Right cardiac atrium (tissue), 5 donors: ENCODE data around the gene TCP11. TPM values are rescaled to one million over a fixed set of nuclear protein-coding genes. Genes with fewer than 3 reads are reported as not detected.

ENCODE experiments used
- ATAC-seq, 2 donors: fragments of 200-7000 bp; cut with Tn5 transposase; one replicate each; pipeline versions ENCODE4 v1.8.0 to v1.9.1; 2020; ENCODE audit warnings: moderate library complexity in 2 of 2, mild to moderate bottlenecking in 1 of 2
- DNase-seq, 3 donors: peaks; one replicate each; pipeline ENCODE4 v3.0.0-alpha.2; 2020
- H3K27ac ChIP-seq: one replicate; pipeline ENCODE4 v1.5.1; 2013; ENCODE audit warnings: mild to moderate bottlenecking, low read length, control low read depth, moderate library complexity
- H3K27me3 ChIP-seq: one replicate; pipeline ENCODE4 v1.6.1; 2013; ENCODE audit not compliant: control insufficient read depth, insufficient read depth
- H3K4me1 ChIP-seq: one replicate; pipeline ENCODE4 v1.6.1; 2013; ENCODE audit warnings: low read length; ENCODE audit not compliant: control insufficient read depth, insufficient read depth
- H3K4me3 ChIP-seq: one replicate; pipeline ENCODE4 v1.5.1; 2013; ENCODE audit warnings: low read length, control low read depth
- H3K9me3 ChIP-seq: one replicate; pipeline ENCODE4 v1.6.1; 2013; ENCODE audit warnings: low read length; ENCODE audit not compliant: control insufficient read depth
- WGBS: extraction: QIAGEN DNeasy Blood & Tissue Kit; methylation state at CpG from one replicate; pipeline ENCODE4 v1.1.7; 2013; 5-methylcytosine and 5-hydroxymethylcytosine counted together
- intact Hi-C, 4 donors: fragments of 100-400 bp; cut with DNase I; formaldehyde crosslinking; loops; one replicate each; pipeline versions ENCODE4 v1.11.0 to v1.14.0; 2022 to 2023
- polyA plus RNA-seq: library from polyadenylated mRNA; stranded (reverse); fragments of 200-250 nt; gene quantifications from one replicate; pipeline ENCODE4 v1.2.3, GENCODE V29; 2013
- total RNA-seq, 4 donors: library from RNA; stranded (reverse); fragmentation: NEBNext Ultra II Directional; extraction: Animal tissue kit (Norgen Biotek cat#: 25700); gene quantifications; one replicate each; pipeline ENCODE4 v1.2.1, GENCODE V29; 2021
- donor health status: healthy with polysubstance abuse.
- donor health status: DM: no; HTN: yes; CAD: no.
- donor health status: DM: no; HTN: no; CAD: no.
- donor health status: DM: no; HTN: yes; CAD: no; lungs with severe emphysema.
- donor health status: DM: yes; HTN: yes; CAD: no.

TCP11 gene
- total and polyA plus RNA-seq, 5 donors: 0.07 TPM; not detected in 4

- ATAC-seq: no peak
Measured at GRCh38 chr6:35173044-35173426, 31.9 kb upstream of the TCP11 start.

DNA sequence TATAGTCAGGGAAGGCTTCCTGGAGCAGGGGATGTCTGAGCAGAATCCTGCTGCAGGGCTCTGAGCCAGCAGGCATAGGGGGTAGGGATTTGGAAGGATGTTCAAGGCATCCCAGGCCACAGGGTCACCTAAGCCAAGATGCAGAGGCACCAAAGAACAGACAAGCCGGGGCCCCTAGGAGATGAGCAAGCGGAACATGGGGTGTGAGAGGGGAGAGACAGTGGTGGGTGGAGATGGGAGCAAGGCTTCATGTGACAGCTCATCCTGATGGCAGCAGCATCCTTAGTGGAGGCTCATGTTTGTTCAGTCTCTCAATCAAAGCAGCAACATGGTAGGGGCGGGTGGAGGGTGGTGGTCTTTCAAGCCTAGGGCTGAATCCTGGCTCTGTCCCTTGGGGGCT lies 29.8 kb upstream of the TCP11 start:
- ATAC-seq: no peak
- WGBS: 94% methylated on average over 3 of the region's 3 CpGs
- intact Hi-C loops: no loop called here
- no peak for DNase-seq
- Histone ChIP-seq H3K27me3 (no peaks in the 10 kb centered on the region), H3K4me1 (peaks cover 4% of the 10 kb centered on the region), H3K9me3 (no peaks in the 10 kb centered on the region), H3K4me3 (no peak overlapping the region), H3K27ac (no peak overlapping the region)

More at GRCh38 chr6:35173044-35173426, 31.9 kb upstream of the TCP11 start:
- no peak for DNase-seq
- H3K4me1 ChIP-seq: peaks cover 4% of the 10 kb centered on the region
- no peak overlapping the region for H3K27ac ChIP-seq
- H3K9me3 ChIP-seq: no peaks in the 10 kb centered on the region
- intact Hi-C loops: no loop called here
- H3K27me3 ChIP-seq: no peaks in the 10 kb centered on the region
- H3K4me3 ChIP-seq: no peak overlapping the region
- WGBS: 75% methylated on average over 5 of the region's 5 CpGs

GRCh38 chr6:35170166-35170565 lies 29.0 kb upstream of the TCP11 start:
- ATAC-seq: no peak
- Histone ChIP-seq H3K4me3 (no peak overlapping the region), H3K27me3 (no peaks in the 10 kb centered on the region), H3K27ac (no peak overlapping the region), H3K4me1 (peaks cover 4% of the 10 kb centered on the region), H3K9me3 (no peaks in the 10 kb centered on the region)
- intact Hi-C loops: no loop called here
- 78% methylated on average over 1 of the region's 1 CpG for WGBS
- DNase-seq: no peak

DNA sequence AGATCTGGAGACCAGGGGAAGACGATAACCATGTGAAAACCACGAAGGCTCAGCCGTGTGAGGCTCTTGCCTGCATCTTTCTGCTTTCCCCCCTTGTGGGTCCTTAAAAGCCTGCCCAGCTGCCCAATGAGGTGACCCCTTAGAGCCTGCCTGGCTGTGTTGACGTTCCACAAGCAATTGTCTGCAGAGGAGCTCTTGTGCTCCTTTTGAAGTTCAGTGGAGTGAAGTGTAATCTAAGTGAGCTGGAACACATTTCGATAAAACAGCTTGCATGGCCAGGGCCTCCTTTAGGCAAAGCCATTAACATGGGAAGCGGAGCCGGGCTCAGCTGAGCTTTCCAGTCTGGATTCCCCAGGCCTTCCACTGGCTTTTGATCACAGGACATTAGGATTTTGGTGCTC lies 27.3 kb upstream of the TCP11 start:
- WGBS: 56% methylated on average over 7 of the region's 7 CpGs
- intact Hi-C loops: no loop called here

DNA sequence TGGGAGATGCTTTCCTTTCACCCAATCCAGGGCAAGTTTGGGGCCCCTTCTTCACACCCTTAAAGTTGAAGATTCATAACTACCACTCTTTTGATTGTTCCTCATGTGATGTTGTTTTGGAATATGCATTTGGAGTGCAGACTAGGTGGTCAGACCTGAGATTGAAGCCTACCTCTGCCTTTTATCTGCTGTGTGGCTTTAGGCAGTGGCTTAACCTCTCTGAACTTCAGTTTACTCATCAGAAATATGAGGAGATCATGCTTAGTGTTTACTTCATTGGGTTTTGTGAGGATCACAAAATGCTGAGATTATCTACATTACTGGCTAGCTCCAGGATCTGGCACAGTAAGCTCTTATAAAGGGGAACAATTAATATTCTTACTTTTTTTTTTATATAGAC lies 26.4 kb upstream of the TCP11 start:
- DNase-seq: no peak
- Histone ChIP-seq H3K4me3 (no peak overlapping the region), H3K27me3 (no peaks in the 10 kb centered on the region), H3K9me3 (no peaks in the 10 kb centered on the region), H3K4me1 (peaks cover 4% of the 10 kb centered on the region), H3K27ac (no peak overlapping the region)
- intact Hi-C loops: no loop called here
- ATAC-seq: no peak

More for the DNA sequence above, 27.3 kb upstream of the TCP11 start:
- H3K4me3 ChIP-seq: no peak overlapping the region
- DNase-seq (no peak), ATAC-seq (no peak)
- no peaks in the 10 kb centered on the region for H3K9me3 ChIP-seq
- peaks cover 4% of the 10 kb centered on the region for H3K4me1 ChIP-seq
- H3K27ac ChIP-seq: no peak overlapping the region
- no peaks in the 10 kb centered on the region for H3K27me3 ChIP-seq

DNA sequence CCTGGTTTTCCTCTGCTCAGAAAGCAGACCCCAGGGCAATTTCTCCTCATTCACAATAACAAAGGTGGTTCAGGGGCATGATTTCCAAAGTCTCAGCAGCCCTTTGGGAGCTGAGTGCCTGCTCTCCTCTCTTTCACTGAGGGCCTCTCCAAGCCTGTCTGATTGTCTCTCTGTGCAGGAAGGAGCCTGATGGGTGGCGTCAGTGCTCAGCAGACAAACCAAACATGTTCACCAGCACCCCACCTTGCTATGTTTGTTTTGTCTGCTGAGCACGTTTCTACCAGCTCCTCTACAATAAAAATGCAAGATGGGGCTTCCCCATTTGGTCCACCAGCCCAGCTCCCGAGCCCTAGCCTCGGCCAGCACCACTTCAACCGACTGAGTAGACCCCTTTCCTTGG lies 25.4 kb upstream of the TCP11 start:
- Histone ChIP-seq H3K9me3 (no peaks in the 10 kb centered on the region), H3K4me3 (no peak overlapping the region), H3K27ac (no peak overlapping the region), H3K4me1 (peaks cover 4% of the 10 kb centered on the region), H3K27me3 (no peaks in the 10 kb centered on the region)
- ATAC-seq: no peak
- no peak for DNase-seq
- intact Hi-C loops: no loop called here
- 83% methylated on average over 5 of the region's 5 CpGs for WGBS

DNA sequence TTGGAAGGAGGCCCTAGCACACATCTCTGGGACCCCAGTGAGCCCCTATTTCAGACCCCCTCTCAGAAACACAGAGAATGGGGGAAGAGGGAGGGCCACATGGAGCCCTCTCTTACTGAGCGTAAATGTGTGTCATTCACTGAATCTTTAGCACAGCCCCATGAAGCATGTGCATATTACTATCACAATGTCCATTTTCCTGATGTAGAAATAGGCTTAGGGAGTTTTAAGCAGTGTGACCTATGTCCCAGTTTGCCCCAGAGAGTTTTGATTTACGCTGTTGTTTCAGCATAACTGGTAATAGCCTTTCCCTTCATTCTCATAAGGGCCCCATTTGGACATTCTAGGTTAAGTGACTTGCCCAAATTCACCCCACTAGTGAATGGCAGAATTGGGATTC lies 25.0 kb upstream of the TCP11 start:
- H3K27ac ChIP-seq: no peak overlapping the region
- H3K4me1 ChIP-seq: peaks cover 4% of the 10 kb centered on the region
- intact Hi-C loops: no loop called here
- H3K9me3 ChIP-seq: no peaks in the 10 kb centered on the region
- no peaks in the 10 kb centered on the region for H3K27me3 ChIP-seq
- DNase-seq (no peak), ATAC-seq (no peak)
- 93% methylated on average over 2 of the region's 2 CpGs for WGBS
- H3K4me3 ChIP-seq: no peak overlapping the region

- no peak overlapping the region for H3K4me3 ChIP-seq
- intact Hi-C loops: no loop called here
- no peak overlapping the region for H3K27ac ChIP-seq
- no peaks in the 10 kb centered on the region for H3K27me3 ChIP-seq
- ATAC-seq (no peak), DNase-seq (no peak)
- H3K9me3 ChIP-seq: no peaks in the 10 kb centered on the region
- peaks cover 4% of the 10 kb centered on the region for H3K4me1 ChIP-seq
- 82% methylated on average over 2 of the region's 2 CpGs for WGBS
Measured at GRCh38 chr6:35165630-35166071, 24.5 kb upstream of the TCP11 start.

DNA sequence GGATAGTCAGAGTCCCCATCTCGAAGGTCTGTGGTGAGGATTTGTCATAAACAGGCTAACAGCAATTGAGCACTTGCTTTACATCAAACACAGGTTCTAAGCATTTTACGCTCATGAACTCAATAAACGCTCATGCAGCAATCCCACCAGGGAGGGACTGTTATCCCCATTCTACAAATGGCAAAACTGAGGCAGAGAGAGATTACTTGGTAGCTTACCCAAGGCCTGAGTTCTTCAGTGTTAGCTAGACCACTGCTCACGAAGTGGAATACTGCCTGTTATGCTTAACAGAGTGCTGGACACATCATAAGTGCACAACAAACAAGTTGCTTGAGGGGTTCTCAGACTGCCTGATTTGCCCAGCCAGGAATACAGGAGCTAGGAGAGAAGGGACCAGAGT lies 23.7 kb upstream of the TCP11 start:
- Histone ChIP-seq H3K9me3 (no peaks in the 10 kb centered on the region), H3K4me1 (peaks cover 4% of the 10 kb centered on the region), H3K27me3 (no peaks in the 10 kb centered on the region), H3K27ac (no peak overlapping the region), H3K4me3 (no peak overlapping the region)
- 92% methylated on average over 4 of the region's 4 CpGs for WGBS
- intact Hi-C loops: no loop called here
- ATAC-seq (no peak), DNase-seq (no peak)

GRCh38 chr6:35164277-35164676 lies 23.1 kb upstream of the TCP11 start:
- DNase-seq (no peak), ATAC-seq (no peak)
- no peaks in the 10 kb centered on the region for H3K9me3 ChIP-seq

GRCh38 chr6:35163836-35164235 lies 22.7 kb upstream of the TCP11 start:
- WGBS: 84% methylated on average over 7 of the region's 7 CpGs
- Histone ChIP-seq H3K9me3 (no peaks in the 10 kb centered on the region), H3K4me3 (no peak overlapping the region), H3K27me3 (no peaks in the 10 kb centered on the region), H3K4me1 (peaks cover 2% of the 10 kb centered on the region), H3K27ac (no peak overlapping the region)
- intact Hi-C loops: no loop called here
- no peak for ATAC-seq
- DNase-seq: no peak

More at GRCh38 chr6:35164277-35164676, 23.1 kb upstream of the TCP11 start:
- Histone ChIP-seq H3K4me1 (peaks cover 4% of the 10 kb centered on the region), H3K27me3 (no peaks in the 10 kb centered on the region), H3K27ac (no peak overlapping the region), H3K4me3 (no peak overlapping the region)
- intact Hi-C loops: no loop called here
- WGBS: 94% methylated on average over 6 of the region's 6 CpGs
